Stimulated activated naive CD8-positive, alpha-beta T cell treated with anti-CD3 and anti-CD28 coated beads, Interleukin-15, Interleukin-2, amounts not matched to agents 100 U/mL and 50 U/mL, for 24 hours (primary cell): ENCODE measurements around the gene CHRM3.

ENCODE experiments used
- ATAC-seq: fragments of 150-1000 bp; cut with Tn5 transposase; one replicate; pipeline ENCODE4 v1.10.0; 2021
- DNase-seq: peaks from one replicate; pipeline ENCODE4 v3.0.0; 2021

CHRM3 gene

GRCh38 chr1:239413916-239414315, 27.5 kb downstream of the CHRM3 start:
- no peak for DNase-seq
- no peak for ATAC-seq

- DNase-seq (no peak), ATAC-seq (no peak)
Observed at GRCh38 chr1:239417221-239417620, 30.9 kb downstream of the CHRM3 start.

- ATAC-seq: no peak
Observed at GRCh38 chr1:239417986-239418640, 31.7 kb downstream of the CHRM3 start.

GRCh38 chr1:239418681-239419080, 32.3 kb downstream of the CHRM3 start:
- DNase-seq (no peak), ATAC-seq (no peak)

More at GRCh38 chr1:239417986-239418640, 31.7 kb downstream of the CHRM3 start:
- DNase-seq: no peak

- no peak for ATAC-seq
Observed at GRCh38 chr1:239421811-239422210, 35.4 kb downstream of the CHRM3 start.

GRCh38 chr1:239422818-239423217, 36.5 kb downstream of the CHRM3 start:
- ATAC-seq: no peak
- no peak for DNase-seq

More at GRCh38 chr1:239421811-239422210, 35.4 kb downstream of the CHRM3 start:
- DNase-seq: no peak

GRCh38 chr1:239426821-239427475, 40.6 kb downstream of the CHRM3 start:
- DNase-seq (no peak), ATAC-seq (no peak)

- no peak for DNase-seq
- no peak for ATAC-seq
Observed at GRCh38 chr1:239427712-239428111, 41.3 kb downstream of the CHRM3 start.

GRCh38 chr1:239428120-239428710, 41.8 kb downstream of the CHRM3 start:
- ATAC-seq (no peak), DNase-seq (no peak)

GRCh38 chr1:239429163-239429562, 42.8 kb downstream of the CHRM3 start:
- ATAC-seq (no peak), DNase-seq (no peak)

- ATAC-seq (no peak), DNase-seq (no peak)
Observed at GRCh38 chr1:239432255-239432654, 45.9 kb downstream of the CHRM3 start.

- no peak for DNase-seq
Observed at GRCh38 chr1:239434181-239434580, 47.8 kb downstream of the CHRM3 start.

More at GRCh38 chr1:239434181-239434580, 47.8 kb downstream of the CHRM3 start:
- no peak for ATAC-seq
